ENCODE data around the gene TFCP2. TPM values are rescaled to one million over a fixed set of nuclear protein-coding genes. Genes with fewer than 3 reads are reported as not detected.
"Not testable (repeated sequence)": the region's sequence is repeated elsewhere in the genome, so short reads cannot be mapped to it uniquely, and the experiment has no call there.

Gene TFCP2
- total RNA-seq, 1 donor from 2014 or later: 22.4 TPM

DNA sequence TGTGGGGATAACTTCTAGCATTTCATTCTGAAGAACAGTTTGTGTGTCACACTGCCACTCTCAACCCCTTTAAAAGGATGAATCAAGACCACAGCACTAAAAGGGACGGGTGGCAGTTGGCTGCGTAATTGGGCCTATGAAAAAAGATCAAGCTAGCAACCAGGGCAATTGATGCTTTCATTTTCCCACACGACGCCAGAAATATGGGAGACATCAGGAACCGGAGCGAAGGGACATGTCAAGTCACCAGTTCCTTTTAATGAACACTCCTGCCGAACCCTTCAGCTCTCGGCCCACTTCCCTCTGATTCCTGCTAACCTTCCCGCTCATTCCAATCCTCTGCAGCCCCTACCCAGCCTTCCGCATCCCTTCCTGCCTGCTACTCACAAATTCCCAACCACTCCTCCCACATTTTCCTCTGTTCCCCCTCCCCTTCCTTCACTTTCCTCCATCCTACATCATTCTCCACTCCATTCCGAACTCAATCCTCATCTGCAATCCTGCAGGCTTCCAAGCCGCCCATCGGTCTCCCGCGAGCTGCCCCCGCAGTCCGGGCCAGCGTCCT lies 90.3 kb downstream of the TFCP2 start:
- peak; percentile 42 for DNase-seq (ENCODE audit: low read depth)
- H4K20me1 ChIP-seq (ENCODE audit: insufficient read depth, low read length): peaks cover 45% of the 10 kb centered on the region
- H3K27ac Mint-ChIP-seq (ENCODE audit: unreplicated experiment): peak overlapping the region; percentile 83
- peak overlapping the region; percentile 82 for H3K27ac ChIP-seq (ENCODE audit: low read depth, low read length)
- no peaks in the 10 kb centered on the region for H3K27me3 ChIP-seq (ENCODE audit: insufficient read depth, low read length)
- peaks cover 24% of the 10 kb centered on the region for H3K4me1 Mint-ChIP-seq (ENCODE audit: low read depth, unreplicated experiment)
- peak overlapping the region; percentile 29 for H2AFZ ChIP-seq (ENCODE audit: low read depth, low read length)
- no peaks in the 10 kb centered on the region for H3K27me3 Mint-ChIP-seq (ENCODE audit: low read depth, unreplicated experiment)
- TF ChIP-seq, protein P1, sequence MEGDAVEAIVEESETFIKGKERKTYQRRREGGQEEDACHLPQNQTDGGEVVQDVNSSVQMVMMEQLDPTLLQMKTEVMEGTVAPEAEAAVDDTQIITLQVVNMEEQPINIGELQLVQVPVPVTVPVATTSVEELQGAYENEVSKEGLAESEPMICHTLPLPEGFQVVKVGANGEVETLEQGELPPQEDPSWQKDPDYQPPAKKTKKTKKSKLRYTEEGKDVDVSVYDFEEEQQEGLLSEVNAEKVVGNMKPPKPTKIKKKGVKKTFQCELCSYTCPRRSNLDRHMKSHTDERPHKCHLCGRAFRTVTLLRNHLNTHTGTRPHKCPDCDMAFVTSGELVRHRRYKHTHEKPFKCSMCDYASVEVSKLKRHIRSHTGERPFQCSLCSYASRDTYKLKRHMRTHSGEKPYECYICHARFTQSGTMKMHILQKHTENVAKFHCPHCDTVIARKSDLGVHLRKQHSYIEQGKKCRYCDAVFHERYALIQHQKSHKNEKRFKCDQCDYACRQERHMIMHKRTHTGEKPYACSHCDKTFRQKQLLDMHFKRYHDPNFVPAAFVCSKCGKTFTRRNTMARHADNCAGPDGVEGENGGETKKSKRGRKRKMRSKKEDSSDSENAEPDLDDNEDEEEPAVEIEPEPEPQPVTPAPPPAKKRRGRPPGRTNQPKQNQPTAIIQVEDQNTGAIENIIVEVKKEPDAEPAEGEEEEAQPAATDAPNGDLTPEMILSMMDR (IDR thresholded peaks at IDR 0.05; ENCODE audit: insufficient read depth, low read depth, low read length): no peak
- TF ChIP-seq EZH2 (IDR thresholded peaks at IDR 0.05; ENCODE audit: insufficient read depth, low read length): no peak
- H3K4me3 Mint-ChIP-seq (ENCODE audit: unreplicated experiment): peak overlapping the region; percentile 98
- H3K9me3 ChIP-seq (ENCODE audit: insufficient read depth, low read depth, low read length): no peaks in the 10 kb centered on the region
- FAIRE-seq: no peak
- H3K36me3 Mint-ChIP-seq (ENCODE audit: low read depth, unreplicated experiment): peaks cover 2% of the 10 kb centered on the region
- H3K79me2 ChIP-seq (ENCODE audit: insufficient read depth, low read length): peaks cover 51% of the 10 kb centered on the region
- peaks cover 2% of the 10 kb centered on the region for H3K36me3 ChIP-seq (ENCODE audit: insufficient read depth, low read length)
- peaks cover 2% of the 10 kb centered on the region for H3K9me3 Mint-ChIP-seq (ENCODE audit: unreplicated experiment)
- H3K9ac ChIP-seq (ENCODE audit: low read length): peak overlapping the region; percentile 93
- H3K4me2 ChIP-seq (ENCODE audit: low read length): peak overlapping the region; percentile 97
- peak overlapping the region; percentile 88 for H3K4me3 ChIP-seq (ENCODE audit: insufficient read depth, low read depth, low read length)
- peaks cover 13% of the 10 kb centered on the region for H3K4me1 ChIP-seq (ENCODE audit: insufficient read depth, low read length)

DNA sequence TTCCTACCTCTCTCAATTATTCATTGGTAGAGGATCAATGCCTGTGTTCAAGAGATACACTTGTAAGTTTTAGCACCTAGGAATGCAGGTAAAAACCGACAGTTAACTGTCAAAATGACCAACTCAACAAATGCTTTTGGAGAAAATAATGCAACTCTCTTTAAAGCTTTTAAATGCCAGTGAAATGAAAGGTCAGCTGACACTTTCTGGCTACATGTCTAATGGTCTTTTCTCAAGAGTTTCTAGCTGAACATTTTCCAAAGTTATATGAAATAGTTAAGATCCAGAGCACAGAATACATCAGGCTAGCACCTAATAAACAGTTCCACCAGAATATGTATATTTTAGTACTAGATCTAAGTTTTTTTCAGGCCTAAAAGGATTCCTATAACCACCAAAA lies 91.5 kb downstream of the TFCP2 start:
- H3K9me3 ChIP-seq (ENCODE audit: insufficient read depth, low read depth, low read length): no peaks in the 10 kb centered on the region
- H3K27ac ChIP-seq (ENCODE audit: low read depth, low read length): no peak overlapping the region
- peaks cover 2% of the 10 kb centered on the region for H3K36me3 ChIP-seq (ENCODE audit: insufficient read depth, low read length)
- no peaks in the 10 kb centered on the region for H3K27me3 ChIP-seq (ENCODE audit: insufficient read depth, low read length)
- peaks cover 33% of the 10 kb centered on the region for H3K4me1 Mint-ChIP-seq (ENCODE audit: low read depth, unreplicated experiment)
- H3K36me3 Mint-ChIP-seq (ENCODE audit: low read depth, unreplicated experiment): peaks cover 2% of the 10 kb centered on the region
- peak overlapping the region; percentile 93 for H3K9ac ChIP-seq (ENCODE audit: low read length)
- H3K27me3 Mint-ChIP-seq (ENCODE audit: low read depth, unreplicated experiment): no peaks in the 10 kb centered on the region
- peaks cover 2% of the 10 kb centered on the region for H3K9me3 Mint-ChIP-seq (ENCODE audit: unreplicated experiment)
- FAIRE-seq (no peak), DNase-seq (ENCODE audit: low read depth) (no peak)
- peaks cover 57% of the 10 kb centered on the region for H4K20me1 ChIP-seq (ENCODE audit: insufficient read depth, low read length)
- H3K79me2 ChIP-seq (ENCODE audit: insufficient read depth, low read length): peaks cover 64% of the 10 kb centered on the region
- peak overlapping the region; percentile 6 for H3K4me3 ChIP-seq (ENCODE audit: insufficient read depth, low read depth, low read length)
- TF ChIP-seq, protein P1 (IDR thresholded peaks at IDR 0.05; ENCODE audit: insufficient read depth, low read depth, low read length): no peak
- TF ChIP-seq EZH2 (IDR thresholded peaks at IDR 0.05; ENCODE audit: insufficient read depth, low read length): no peak
- peak overlapping the region; percentile 34 for H3K27ac Mint-ChIP-seq (ENCODE audit: unreplicated experiment)
- peak overlapping the region; percentile 98 for H3K4me3 Mint-ChIP-seq (ENCODE audit: unreplicated experiment)
- H2AFZ ChIP-seq (ENCODE audit: low read depth, low read length): no peak overlapping the region
- H3K4me2 ChIP-seq (ENCODE audit: low read length): peak overlapping the region; percentile 97
- H3K4me1 ChIP-seq (ENCODE audit: insufficient read depth, low read length): peaks cover 13% of the 10 kb centered on the region

DNA sequence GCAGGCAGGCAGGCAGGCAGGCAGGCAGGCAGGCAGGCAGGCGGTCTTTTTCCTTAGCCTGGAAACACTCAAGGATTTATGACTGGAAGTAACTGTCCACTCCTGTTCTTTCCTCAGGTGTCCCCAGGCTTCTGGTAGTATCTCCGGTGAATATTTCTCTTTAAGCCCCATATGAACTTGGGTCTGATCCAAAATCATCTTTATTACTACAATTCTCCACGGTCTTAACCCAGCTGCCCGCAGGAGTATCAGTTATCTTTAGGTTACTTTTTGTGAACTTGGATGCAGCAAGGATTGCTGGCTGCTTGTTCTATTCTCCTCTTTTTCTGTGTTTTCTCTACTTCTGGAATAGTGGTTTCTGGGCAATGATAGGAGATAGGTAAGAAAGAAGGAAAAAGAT lies 92.8 kb downstream of the TFCP2 start:
- peaks cover 13% of the 10 kb centered on the region for H3K4me1 ChIP-seq (ENCODE audit: insufficient read depth, low read length)
- peaks cover 41% of the 10 kb centered on the region for H3K4me1 Mint-ChIP-seq (ENCODE audit: low read depth, unreplicated experiment)

DNA sequence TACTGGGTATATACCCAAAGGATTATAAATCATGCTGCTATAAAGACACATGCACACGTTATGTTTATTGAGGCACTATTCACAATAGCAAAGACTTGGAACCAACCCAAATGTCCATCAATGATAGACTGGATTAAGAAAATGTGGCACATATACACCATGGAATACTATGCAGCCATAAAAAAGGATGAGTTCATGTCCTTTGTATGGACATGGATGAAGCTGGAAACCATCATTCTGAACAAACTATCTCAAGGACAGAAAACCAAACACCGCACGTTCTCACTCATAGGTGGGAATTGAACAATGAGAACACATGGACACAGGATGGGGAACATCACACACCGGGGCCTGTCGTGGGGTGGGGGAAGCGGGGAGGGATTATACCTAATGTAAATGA lies 94.1 kb downstream of the TFCP2 start:
- H3K36me3 Mint-ChIP-seq (ENCODE audit: low read depth, unreplicated experiment); H3K27ac ChIP-seq (ENCODE audit: low read depth, low read length); H3K9me3 Mint-ChIP-seq (ENCODE audit: unreplicated experiment); H3K27me3 Mint-ChIP-seq (ENCODE audit: low read depth, unreplicated experiment); H3K4me3 ChIP-seq (ENCODE audit: insufficient read depth, low read depth, low read length); H2AFZ ChIP-seq (ENCODE audit: low read depth, low read length); H3K36me3 ChIP-seq (ENCODE audit: insufficient read depth, low read length); H3K4me2 ChIP-seq (ENCODE audit: low read length); H3K9me3 ChIP-seq (ENCODE audit: insufficient read depth, low read depth, low read length); FAIRE-seq; H3K27me3 ChIP-seq (ENCODE audit: insufficient read depth, low read length); H3K4me3 Mint-ChIP-seq (ENCODE audit: unreplicated experiment); H3K27ac Mint-ChIP-seq (ENCODE audit: unreplicated experiment); H3K9ac ChIP-seq (ENCODE audit: low read length); DNase-seq (ENCODE audit: low read depth): not testable (repeated sequence)
- H4K20me1 ChIP-seq (ENCODE audit: insufficient read depth, low read length): peaks cover 78% of the 10 kb centered on the region
- peaks cover 86% of the 10 kb centered on the region for H3K79me2 ChIP-seq (ENCODE audit: insufficient read depth, low read length)
- H3K4me1 Mint-ChIP-seq (ENCODE audit: low read depth, unreplicated experiment): peaks cover 39% of the 10 kb centered on the region
- peaks cover 13% of the 10 kb centered on the region for H3K4me1 ChIP-seq (ENCODE audit: insufficient read depth, low read length)

More for the DNA sequence above, 92.8 kb downstream of the TFCP2 start:
- no peaks in the 10 kb centered on the region for H3K27me3 ChIP-seq (ENCODE audit: insufficient read depth, low read length)
- H3K9me3 Mint-ChIP-seq (ENCODE audit: unreplicated experiment): peaks cover 2% of the 10 kb centered on the region
- TF ChIP-seq EZH2 (IDR thresholded peaks at IDR 0.05; ENCODE audit: insufficient read depth, low read length): no peak
- TF ChIP-seq, protein P1 (IDR thresholded peaks at IDR 0.05; ENCODE audit: insufficient read depth, low read depth, low read length): no peak
- H3K36me3 Mint-ChIP-seq (ENCODE audit: low read depth, unreplicated experiment): peaks cover 2% of the 10 kb centered on the region
- DNase-seq (ENCODE audit: low read depth): no peak
- no peaks in the 10 kb centered on the region for H3K36me3 ChIP-seq (ENCODE audit: insufficient read depth, low read length)
- no peaks in the 10 kb centered on the region for H3K9me3 ChIP-seq (ENCODE audit: insufficient read depth, low read depth, low read length)
- peaks cover 70% of the 10 kb centered on the region for H4K20me1 ChIP-seq (ENCODE audit: insufficient read depth, low read length)
- H3K4me3 ChIP-seq (ENCODE audit: insufficient read depth, low read depth, low read length): no peak overlapping the region
- H3K9ac ChIP-seq (ENCODE audit: low read length): no peak overlapping the region
- H2AFZ ChIP-seq (ENCODE audit: low read depth, low read length): no peak overlapping the region
- no peak overlapping the region for H3K27ac Mint-ChIP-seq (ENCODE audit: unreplicated experiment)
- H3K79me2 ChIP-seq (ENCODE audit: insufficient read depth, low read length): peaks cover 76% of the 10 kb centered on the region
- H3K4me2 ChIP-seq (ENCODE audit: low read length): no peak overlapping the region
- no peaks in the 10 kb centered on the region for H3K27me3 Mint-ChIP-seq (ENCODE audit: low read depth, unreplicated experiment)
- H3K4me3 Mint-ChIP-seq (ENCODE audit: unreplicated experiment): no peak overlapping the region
- FAIRE-seq: no peak
- H3K27ac ChIP-seq (ENCODE audit: low read depth, low read length): no peak overlapping the region

All from astrocyte (in vitro differentiated cells and primary cell).